Activated CD4-positive, alpha-beta T cell treated with anti-CD3 and anti-CD28 coated beads for 4 hours (primary cell): Measurements from ENCODE around the gene MVK.

Source experiments
- DNase-seq, 2 donors: peaks; one replicate each; pipeline ENCODE4 v3.0.0-alpha.2; 2020

MVK gene

DNA sequence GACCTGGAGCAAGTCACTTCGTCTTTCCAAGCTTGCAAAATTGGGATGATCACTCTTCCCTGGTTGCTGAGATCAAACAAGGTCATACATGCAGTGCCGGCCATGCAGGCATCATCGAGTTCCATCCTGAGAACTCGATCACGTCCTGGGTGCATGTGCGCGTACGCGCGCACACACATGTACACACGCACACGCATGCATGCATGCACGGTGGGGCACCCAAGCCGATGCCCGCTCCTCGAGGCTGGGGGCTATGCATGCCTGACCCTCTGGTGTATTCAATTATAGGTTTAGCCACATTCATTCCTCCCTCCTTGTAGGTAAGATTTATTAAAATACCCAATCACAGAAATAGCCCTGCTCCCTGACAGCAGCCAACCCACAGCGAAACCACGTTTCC lies 26.3 kb upstream of the MVK start:
- no peak for DNase-seq

DNA sequence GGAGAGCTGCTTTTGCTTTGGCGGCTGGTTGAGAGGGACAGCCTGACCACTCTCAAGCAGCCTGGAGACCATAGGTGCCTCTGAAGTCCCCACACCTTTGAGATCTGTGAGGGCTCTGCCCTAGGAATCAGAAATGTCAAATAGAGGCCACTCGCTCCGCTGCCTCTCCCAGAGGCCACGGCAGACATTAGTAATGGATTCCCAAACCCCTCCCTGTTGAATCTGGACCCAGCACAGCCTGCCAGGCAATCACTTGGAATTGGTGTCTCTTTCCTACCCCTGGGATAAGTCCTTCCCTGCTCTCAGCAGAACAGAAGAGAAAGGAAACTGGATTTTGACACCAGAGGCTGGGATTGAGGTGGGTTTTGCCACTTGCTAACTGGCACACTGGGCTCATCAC lies 25.3 kb upstream of the MVK start:
- no peak for DNase-seq

DNA sequence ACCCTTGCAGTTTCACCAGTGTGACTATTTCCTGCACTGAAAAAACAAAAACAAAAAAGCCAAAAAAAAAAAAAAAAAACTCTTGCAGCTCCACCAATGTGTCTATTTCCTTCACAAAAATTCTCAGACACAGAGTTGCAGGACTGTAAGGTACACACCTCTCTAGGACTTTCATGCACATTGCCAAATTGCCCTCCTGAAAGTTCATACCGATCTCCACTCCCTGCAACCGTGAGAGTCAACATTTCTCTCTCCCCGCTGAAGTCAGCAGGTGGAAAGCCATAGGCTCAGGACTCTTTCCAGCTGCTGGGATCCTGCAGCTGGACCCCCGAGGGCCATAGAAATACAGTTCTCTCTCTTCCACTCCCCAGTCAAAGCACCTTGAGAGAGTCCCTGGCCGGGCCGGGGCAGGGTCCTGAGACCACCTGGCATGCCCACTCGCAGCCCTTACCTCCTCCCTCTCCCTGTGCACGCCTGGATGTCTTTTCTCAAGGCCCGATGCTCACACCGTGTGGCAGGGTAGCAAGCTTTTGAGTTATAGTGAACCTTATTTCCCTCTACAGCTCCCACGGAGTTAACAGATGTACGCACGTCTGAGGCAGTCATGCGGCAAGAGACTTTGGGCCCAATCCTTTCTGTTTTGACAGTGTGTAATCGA lies 23.9 kb upstream of the MVK start:
- DNase-seq = no peak

DNA sequence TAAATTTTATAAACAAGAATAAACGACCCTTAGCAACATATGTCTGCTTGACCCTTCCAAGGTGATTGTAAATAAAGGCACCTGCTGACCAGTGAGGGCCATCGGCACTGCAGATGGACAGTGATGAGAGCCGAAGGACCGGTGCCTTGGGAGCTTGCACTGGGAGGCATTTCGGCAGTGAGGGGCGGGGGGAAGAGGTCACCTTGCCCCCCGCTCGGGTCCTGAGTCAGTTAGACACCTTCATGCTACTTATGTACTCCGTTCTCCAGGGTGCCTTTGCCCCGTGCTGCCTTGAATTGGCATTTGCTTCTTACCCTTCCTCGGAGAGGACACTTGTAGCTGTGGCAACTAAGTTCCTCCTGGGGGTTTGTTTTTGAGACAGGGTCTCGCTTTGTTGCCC lies 23.3 kb upstream of the MVK start:
- no peak for DNase-seq

DNA sequence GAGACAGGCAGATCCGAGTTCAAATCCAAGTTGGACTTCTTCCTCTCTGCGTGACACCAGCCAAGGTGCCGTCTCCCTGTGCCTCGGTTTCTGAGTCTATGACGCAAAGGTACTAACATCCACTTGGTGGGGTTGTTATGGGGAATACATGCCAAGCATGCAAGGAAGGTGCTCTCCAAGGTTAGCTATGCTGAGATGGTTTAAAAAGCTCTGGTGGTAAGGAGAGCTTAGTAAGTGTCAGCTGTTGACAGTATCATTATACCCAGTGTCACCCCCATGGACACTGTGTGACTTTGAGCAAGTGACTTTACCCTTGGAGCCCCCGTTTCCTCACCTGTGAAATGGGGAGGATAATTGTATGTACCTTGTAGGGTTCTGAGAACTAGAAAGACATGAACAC lies 22.5 kb upstream of the MVK start:
- no peak for DNase-seq

DNA sequence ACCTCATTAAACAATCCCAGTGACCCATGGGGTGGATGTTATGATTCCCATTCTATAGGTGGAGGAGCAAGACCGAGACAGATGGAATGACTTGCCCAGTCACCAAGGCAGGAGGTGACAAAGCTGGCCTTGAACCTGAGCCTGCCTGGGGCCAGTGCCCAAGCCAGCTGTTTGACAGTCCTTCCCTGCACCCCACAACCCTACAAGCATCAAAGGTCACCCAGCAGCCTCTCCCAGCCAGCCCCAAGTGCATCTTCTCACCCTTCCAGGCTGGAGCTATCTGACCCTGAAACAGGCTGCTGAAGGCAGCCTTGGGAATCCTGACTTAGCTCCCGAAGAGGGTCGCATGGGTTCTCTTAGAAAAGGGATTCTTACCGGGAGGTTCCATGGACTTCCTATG lies 20.6 kb upstream of the MVK start:
- no peak for DNase-seq

DNA sequence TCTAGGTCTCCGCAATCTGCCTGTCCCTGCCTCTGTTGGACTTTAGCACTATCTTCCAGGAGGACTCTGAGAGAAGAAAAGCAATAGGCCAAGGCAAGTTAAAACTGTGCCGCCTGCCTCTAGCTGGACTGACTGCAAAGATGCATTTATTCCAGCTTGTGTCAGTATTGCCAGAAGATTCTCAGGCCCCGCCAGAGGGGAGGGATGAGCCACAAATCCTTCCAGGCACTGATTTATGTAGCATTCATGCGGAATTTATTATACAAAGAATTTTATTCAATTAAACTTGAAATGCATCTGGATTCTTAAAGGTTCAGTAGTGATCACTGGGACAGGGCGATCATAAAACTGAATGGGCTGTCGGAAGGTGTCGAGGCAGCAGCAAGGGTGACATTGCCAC lies 20.1 kb upstream of the MVK start:
- DNase-seq = no peak

DNA sequence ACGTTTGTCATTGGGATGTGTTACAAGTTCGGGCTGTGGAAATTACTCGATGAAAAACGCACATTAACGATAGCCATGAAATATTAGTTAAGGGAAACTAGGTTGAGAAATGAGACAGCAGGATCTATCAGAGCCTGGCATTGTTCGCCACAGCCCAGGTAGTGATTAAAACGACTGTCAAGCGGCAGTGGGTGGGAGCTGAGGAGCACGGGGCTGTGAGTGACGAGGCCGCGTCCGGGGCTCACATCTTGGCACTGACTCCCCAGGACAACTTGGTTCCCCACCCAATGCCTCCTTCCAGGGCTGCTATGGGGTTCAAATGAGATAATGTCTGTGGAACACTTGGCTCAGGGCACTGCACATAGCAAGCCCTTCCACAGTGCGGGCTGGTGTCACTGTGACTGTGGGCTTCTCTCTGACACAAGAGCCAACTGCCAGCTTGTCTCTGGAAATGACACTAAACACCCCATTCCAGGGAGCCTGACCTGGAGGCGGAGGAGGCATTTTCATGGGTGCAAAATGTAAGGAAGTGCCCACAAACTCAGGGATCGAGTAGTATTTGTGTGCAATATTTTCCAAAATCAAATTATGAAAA lies 19.6 kb upstream of the MVK start:
- DNase-seq = no peak

DNA sequence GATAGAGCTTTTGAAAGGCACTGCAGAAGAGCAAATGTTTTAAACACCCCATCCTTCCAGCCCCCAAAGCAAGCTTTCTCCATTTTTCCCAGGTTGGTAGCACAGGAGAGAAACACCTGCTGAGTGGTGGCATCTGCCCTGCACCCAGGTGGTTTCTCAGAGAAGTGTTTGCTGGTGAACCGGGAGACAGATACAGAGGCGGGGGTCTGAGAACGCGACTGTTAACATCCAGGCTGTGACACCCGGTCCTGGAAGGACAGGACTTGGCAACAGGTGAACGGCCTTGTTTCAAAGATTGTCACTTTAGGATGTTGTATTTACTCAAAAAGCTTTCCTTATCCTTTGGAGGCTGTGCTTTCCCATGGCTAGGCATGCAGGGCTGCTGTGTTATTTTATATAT lies 18.8 kb upstream of the MVK start:
- DNase-seq = no peak

DNA sequence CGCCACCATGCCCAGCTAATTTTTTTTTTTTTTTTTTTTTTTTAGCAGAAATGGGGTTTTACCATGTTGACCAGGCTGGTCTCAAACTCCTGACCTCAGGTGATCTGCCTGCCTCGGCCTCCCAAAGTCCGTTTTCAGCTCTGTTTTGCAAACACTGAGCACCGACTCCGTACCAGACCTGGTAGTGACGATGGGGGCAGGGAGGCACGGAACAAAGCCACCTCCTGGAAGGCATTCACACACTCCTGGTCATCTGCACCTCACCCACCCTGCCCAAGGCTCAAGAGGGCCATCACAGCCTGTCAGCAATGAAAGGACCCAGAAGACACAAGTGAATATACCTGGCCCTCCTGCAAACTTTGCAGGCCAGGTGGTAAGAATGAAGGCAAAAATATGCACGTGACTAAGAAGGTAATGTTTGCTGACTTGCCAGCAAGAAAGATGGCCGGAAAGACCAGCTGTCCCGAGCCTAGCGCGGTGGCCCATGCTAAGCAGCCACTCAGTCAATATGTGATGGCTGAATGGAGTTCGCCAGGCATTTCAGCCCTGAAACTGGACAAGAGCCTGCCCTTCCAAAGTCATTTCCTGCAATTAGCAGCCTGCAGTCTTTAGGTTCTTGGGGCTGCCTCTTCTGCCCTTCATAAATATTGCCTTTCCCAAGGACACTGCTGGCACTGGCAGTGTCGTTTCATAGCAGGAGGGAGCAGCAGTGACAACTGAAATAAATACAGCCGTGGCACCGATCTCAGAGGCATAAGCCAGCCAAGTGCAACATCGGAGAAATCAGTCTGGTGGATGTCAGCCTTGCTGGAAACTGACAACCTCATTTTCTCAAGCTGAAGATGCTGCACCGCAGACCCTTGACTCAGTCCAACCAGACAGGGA lies 17.9 kb upstream of the MVK start:
- no peak for DNase-seq

DNA sequence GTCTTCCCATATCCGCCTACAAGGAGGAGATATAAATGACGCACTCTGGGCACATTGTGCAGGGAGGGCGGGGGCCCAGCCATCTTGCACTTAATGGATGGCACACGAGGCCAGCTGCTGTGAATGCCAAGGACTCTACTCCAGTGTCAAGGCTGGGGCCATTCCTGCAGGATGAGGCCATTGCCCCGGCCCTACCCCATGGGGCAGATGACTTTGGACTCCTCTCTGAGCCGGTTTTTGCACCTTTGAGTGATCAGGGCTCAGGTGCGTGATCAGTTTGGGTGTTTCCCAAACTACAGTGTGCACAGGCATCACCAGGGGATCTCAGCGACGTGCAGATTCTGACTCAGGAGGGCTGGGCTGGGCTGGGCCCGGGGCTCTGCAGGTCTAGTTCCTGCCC lies 16.4 kb upstream of the MVK start:
- DNase-seq = no peak

DNA sequence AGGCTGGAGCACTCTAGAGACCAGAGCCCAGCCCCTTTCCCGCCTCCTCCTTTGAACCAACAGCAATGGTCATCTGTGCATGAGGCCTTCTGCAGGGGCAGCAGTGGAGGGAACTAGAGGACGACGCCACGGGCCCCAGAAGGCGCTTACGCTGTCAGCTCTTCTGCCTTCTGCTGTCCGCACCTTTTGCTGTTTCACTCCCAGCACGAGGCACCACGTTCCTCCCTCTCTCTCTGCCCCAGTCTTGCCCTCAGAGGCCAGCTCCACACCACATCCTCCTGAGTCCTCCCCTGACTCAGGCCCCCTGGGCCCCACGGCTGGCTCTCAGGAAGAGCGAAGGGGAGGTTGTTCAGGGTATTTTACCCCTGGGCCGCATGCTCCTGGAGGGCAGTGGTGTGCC lies 15.8 kb upstream of the MVK start:
- DNase-seq = no peak

DNA sequence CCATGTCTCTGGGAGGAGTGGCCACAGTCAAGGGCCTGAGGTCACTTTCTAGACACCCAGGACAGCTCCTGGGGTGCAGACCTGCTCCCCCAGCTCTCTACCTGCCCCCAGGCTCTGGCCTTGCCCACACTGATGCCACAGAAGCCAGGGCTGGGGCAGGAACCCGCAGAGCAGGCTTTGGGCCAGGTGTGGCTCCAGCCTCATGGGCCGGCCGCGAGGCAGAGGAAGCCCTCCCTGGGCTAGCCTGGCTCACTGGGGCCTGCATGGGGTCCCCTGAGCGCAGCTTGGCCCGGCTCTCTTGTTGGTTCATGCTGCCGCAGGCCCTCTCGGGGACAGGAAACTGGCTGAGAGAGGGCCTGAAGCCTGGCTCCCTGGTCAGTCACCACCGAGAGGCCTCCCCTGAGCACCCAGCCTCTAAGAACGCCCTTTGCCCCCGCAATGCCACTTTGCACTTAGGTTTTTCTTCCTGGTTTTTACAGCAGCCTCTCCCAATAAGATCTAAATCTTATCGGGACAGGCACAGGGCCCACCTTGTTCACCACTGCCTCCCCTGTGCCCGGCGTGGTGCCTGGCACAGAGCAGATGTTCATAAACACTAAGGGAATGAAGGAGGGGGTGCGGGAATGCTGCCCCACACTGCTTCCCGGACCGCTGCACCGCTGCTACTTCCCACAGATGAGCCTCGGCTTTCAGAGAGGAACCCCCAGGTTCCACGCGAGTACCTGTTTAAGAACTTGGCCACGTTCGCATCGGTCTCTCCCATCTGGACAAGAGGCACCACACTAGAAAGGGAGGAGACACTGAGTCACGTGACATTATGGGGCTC lies 15.0 kb upstream of the MVK start:
- DNase-seq = no peak

DNA sequence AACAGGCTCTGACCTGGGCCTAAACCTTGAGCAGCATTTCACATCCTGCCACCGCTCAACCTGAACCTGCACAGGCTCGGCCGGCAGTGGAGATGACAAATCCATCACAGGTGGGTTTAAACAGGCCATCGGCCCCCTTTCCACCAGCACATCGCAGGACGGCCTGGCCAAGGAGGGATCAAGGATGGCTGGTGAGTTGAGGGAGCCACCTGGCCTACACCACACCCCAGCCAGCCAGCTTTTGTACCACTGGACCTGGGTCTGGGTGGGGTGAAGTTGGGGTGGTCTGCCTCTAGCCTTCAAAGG lies 14.4 kb upstream of the MVK start:
- no peak for DNase-seq

DNA sequence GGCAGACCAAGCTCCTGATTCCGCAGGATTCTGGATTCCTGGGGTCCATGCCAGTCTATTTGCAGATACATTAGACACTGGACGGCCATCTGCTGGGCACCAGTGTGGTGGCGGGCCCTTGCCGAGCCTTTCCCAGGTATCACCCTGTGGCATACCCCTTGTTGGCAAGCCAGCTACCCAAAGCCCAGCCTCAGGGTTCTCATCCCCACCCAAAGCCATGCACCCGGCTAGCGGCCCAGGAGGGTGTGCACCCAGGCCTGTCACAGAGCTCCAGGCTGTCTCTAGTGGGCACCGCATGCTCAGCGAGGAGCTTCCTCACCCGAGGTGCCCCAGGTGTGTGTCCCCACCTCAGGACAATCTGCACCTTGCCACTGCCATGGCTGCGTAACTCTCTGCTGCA lies 14.0 kb upstream of the MVK start:
- no peak for DNase-seq

DNA sequence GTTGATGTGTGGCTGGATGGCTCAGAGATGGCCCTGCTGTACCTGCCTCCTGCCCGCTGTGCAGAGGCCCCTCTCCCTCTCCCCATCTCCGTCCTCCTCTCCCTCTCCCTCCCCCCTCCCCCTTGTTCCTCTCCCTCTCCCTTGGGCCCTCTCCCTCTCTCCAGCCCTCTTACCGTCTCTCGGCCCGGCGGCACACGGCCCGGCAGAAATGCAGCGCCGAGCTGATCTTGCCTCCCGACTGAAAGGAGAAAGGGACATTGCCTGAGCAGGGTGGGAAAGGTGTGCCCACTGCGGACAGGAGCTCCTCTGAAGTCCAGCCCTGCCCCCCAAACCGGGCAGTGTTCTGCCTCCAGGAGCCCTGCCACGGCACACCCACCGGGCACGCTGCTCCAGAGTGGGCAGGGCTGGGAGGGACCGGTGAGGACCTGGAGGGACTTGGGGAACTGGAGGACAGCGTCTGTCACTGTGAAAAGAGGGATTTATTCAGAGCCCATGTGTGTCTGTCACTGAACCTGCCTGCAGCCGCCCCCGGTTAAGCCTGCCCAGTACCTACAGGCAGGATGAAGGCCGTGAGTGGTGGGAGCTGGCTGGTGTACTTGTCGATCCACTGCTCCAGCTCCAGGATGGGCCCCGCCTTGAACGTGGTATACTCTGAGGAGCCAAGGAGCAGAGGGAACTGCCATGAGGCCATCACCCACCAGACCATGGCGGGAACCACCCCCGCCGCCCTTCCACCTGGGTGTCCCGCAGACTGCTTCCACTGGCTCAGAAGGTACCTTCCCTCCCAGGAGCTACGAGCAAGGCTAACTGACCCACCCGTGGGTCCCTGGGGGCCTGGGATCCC lies 12.5 kb upstream of the MVK start:
- DNase-seq = no peak

DNA sequence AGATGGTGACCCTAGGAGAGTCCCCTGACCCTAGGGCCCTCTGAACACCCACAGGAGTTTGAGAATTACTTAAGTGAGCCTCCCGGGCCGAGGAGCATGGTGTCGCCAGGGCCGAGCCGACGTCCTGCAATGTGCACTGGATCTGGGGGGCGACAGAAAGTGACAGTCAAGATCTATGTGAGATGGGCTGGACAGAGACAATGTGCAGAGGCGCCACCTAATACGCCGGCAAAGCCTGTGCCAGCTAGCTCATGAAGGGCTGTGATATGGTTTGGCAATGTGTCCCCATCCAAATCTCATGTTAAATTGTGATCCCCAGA lies 11.9 kb upstream of the MVK start:
- no peak for DNase-seq

DNA sequence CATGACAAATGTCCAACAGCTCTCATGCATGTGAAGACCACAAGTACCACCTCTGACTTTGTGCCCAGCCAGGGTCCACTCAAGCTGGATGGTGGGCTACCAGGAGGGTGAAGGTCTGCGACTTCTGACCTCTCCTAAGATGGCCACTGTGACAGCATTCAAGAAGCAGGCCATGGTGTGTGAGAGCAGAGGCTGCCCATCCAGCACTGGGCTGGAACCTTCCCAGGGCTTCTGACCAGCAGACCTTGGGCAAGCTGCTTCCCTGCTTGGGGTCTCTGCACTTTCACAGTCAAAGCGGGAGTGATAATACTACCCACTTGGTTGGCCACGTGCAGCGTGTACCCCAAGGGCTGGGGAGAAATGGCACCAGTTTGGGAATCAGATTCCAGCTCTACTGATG lies 10.7 kb upstream of the MVK start:
- no peak for DNase-seq

DNA sequence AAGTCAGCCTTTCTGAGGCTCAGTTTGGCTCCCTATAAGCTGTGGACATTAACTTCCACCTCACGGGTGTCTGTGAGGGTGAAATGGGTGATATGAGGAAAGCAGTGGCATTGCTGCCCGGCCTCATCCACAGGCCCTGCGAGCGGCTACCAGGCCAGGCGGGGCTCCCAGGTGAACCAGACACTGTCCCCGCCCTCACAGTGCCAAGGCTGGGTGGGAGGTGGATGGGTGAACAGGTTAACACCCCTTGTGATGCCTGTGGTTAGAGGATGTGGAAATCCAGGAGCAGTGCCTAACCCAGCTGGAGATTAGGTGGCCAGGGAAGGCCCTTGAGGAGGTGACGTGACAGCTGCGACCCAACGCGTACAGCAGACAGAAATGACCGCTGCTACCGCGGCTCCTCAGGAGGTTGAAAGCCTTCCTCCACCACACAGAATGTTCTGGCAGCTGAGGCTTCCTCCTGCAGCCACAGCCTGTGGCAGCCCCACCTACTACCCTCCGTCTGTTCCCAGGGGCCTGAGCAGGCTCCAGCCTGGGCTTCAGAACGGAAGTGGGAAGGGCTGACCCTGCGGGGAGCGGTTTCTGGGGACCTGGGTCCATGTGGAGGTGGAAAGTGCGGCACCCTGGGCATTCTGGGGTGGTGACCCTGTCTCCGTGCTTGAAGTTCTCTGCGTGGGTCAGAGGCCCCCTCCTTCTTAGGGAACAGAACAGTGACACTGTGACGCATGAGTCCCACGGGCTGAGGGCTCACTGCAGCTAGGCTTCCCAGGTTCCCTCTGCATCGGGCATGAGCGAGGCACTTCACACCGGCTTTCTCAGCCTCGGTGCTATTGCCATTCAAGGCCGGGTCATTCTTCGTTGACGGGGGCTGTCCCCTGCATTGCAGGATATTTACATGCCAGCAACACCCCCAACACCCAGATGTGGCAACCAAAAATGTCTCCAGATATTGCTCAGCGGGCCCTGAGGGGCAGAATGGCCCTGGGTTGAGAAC lies 10.0 kb upstream of the MVK start:
- no peak for DNase-seq

DNA sequence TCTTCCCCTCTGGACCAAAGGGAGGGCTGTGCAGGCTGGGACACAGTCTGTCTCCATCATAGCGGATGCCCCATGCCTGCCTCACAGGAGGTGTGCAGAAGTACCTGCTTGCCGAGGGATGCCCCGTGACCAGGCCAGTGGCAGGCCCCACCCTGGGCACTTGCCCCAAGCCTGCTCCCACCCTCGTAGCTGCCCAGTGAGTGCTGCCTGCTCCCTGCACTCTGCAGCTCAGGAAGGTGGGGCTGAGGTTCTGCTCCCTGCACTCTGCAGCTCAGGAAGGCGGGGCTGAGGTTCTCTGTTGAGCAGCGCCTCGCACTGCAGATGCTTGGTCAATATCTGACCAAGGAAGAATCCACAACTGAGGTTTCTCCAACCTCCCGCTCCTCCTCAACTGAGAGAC lies 7.2 kb upstream of the MVK start:
- DNase-seq = no peak

DNA sequence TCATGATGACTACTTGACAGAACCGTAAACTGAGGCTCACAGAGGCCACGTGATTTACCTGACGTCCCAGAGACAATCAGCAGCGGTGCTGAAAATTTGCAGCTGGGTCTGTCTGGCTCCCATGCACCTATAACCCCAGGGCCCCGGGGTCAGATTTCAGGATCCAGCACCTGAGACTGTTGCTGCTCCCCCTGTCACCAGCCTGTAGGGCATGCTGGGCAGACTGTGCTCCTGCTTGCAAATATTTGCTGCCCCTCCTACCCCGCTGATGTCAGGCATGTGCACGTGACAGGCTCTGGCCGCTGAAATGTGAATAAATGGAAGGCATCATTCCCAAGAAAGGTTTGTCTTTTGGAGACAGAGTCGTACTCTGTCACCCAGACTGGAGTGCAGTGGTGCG lies 6.3 kb upstream of the MVK start:
- no peak for DNase-seq

DNA sequence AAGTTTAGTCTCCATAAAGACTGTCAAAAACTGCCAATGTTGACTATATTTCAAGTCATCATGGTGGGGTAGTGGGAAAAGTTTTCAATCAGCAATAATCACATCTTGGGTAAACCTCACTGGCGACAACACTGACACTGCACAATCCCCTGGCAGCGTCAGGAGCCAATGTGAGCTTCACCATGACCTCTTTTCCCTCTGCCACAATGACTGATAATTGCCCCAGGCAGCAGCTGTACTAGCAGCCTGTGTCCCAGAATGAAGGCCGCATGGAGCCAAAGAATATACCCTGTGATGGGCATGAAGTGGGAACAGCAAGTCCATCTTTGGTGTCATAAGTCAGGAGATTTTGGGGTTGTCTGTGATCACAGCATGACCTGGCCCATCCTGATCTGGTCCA lies 5.6 kb upstream of the MVK start:
- DNase-seq = no peak
